ENCODE data around the gene SPINK4.

SPINK4 gene

GRCh38 chr9:33287087-33287490 lies 47.1 kb downstream of the SPINK4 start:
- H3K9me3 ChIP-seq (ENCODE audit: severe bottlenecking), result no peaks in the 10 kb centered on the region
- peak; percentile 49 for DNase-seq
- H3K36me3 ChIP-seq, result peaks cover 12% of the 10 kb centered on the region
- H3K27ac ChIP-seq, result no peak overlapping the region
- H3K27me3 ChIP-seq (ENCODE audit: insufficient read depth, low read depth, severe bottlenecking), result no peaks in the 10 kb centered on the region
- H3K4me3 ChIP-seq (ENCODE audit: low read depth, low read length), result no peak overlapping the region
- TF ChIP-seq, protein P1, sequence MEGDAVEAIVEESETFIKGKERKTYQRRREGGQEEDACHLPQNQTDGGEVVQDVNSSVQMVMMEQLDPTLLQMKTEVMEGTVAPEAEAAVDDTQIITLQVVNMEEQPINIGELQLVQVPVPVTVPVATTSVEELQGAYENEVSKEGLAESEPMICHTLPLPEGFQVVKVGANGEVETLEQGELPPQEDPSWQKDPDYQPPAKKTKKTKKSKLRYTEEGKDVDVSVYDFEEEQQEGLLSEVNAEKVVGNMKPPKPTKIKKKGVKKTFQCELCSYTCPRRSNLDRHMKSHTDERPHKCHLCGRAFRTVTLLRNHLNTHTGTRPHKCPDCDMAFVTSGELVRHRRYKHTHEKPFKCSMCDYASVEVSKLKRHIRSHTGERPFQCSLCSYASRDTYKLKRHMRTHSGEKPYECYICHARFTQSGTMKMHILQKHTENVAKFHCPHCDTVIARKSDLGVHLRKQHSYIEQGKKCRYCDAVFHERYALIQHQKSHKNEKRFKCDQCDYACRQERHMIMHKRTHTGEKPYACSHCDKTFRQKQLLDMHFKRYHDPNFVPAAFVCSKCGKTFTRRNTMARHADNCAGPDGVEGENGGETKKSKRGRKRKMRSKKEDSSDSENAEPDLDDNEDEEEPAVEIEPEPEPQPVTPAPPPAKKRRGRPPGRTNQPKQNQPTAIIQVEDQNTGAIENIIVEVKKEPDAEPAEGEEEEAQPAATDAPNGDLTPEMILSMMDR (IDR thresholded peaks at IDR 0.05; ENCODE audit: low read depth, low read length), result peak; percentile 67

GRCh38 chr9:33288235-33288634 lies 48.3 kb downstream of the SPINK4 start:
- Histone ChIP-seq H3K9me3 (ENCODE audit: severe bottlenecking) (no peaks in the 10 kb centered on the region), H3K36me3 (peaks cover 16% of the 10 kb centered on the region), H3K27ac (no peak overlapping the region), H3K4me3 (ENCODE audit: low read depth, low read length) (no peak overlapping the region), H3K27me3 (ENCODE audit: insufficient read depth, low read depth, severe bottlenecking) (no peaks in the 10 kb centered on the region)
- TF ChIP-seq, protein P1 (IDR thresholded peaks at IDR 0.05; ENCODE audit: low read depth, low read length), result no peak
- DNase-seq, result no peak

DNA sequence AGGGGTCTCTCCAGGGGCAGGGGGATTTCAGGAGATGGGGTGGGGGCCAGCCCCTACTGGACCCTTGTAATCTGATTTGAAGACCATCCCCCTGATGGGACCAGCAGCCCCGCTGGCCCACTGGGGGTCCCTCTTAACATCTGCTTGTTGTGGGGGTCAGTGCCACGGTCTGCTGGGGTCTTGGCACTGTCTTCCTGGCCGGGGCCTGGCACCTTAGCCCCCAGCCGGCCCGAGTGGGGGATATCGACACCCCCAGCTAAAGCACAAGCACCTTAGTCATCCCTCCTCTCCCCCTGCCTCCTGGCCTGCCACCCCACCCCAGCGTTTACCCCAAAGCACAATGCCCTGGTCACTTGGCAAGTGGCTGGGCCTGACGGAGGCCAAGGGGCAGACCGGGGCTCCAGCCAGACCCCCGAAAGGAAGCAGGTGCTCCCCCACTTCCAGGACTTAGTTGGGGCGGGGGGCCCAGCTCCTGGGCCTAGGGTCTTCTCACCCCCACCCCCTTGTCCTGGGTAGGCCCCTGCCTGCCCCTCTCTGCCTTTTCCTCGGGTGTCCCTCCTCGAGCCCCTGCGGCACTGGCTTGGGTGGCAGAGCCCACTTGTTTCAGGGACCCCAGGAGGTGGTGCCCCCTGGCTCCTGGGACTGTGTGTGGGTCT lies 49.0 kb downstream of the SPINK4 start:
- H3K9me3 ChIP-seq (ENCODE audit: severe bottlenecking), result no peaks in the 10 kb centered on the region
- H3K27me3 ChIP-seq (ENCODE audit: insufficient read depth, low read depth, severe bottlenecking), result no peaks in the 10 kb centered on the region
- DNase-seq, result no peak
- peak overlapping the region; percentile 71 for H3K4me3 ChIP-seq (ENCODE audit: low read depth, low read length)
- H3K36me3 ChIP-seq, result peaks cover 20% of the 10 kb centered on the region
- TF ChIP-seq, protein P1 (IDR thresholded peaks at IDR 0.05; ENCODE audit: low read depth, low read length), result no peak
- H3K27ac ChIP-seq, result peak overlapping the region; percentile 95

- TF ChIP-seq, protein P1 (IDR thresholded peaks at IDR 0.05; ENCODE audit: low read depth, low read length), result no peak
- peak overlapping the region; percentile 71 for H3K4me3 ChIP-seq (ENCODE audit: low read depth, low read length)
- H3K9me3 ChIP-seq (ENCODE audit: severe bottlenecking), result no peaks in the 10 kb centered on the region
- DNase-seq, result no peak
- peaks cover 26% of the 10 kb centered on the region for H3K36me3 ChIP-seq
- H3K27me3 ChIP-seq (ENCODE audit: insufficient read depth, low read depth, severe bottlenecking), result no peaks in the 10 kb centered on the region
- peak overlapping the region; percentile 95 for H3K27ac ChIP-seq
Measured at GRCh38 chr9:33289496-33289895, 49.5 kb downstream of the SPINK4 start.

DNA sequence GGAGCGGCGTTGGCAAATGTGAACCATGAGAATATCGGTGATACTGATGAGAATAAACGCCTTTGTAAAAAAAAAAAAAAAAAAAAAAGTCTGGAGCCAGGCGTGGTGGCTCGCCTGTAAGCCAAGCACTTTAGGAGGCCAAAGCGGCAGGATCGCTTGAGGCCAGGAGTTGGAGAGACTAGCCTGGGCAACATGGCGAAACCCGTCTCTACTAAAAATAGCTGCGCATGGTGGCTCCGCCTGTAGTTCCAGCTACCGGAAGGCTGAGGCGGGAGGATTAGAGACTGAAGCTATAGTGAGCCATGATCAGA lies 49.9 kb downstream of the SPINK4 start:
- peak overlapping the region; percentile 71 for H3K4me3 ChIP-seq (ENCODE audit: low read depth, low read length)
- peaks cover 30% of the 10 kb centered on the region for H3K36me3 ChIP-seq
- no peak for DNase-seq
- H3K9me3 ChIP-seq (ENCODE audit: severe bottlenecking), result no peaks in the 10 kb centered on the region
- H3K27ac ChIP-seq, result peak overlapping the region; percentile 95
- TF ChIP-seq, protein P1 (IDR thresholded peaks at IDR 0.05; ENCODE audit: low read depth, low read length), result no peak
- H3K27me3 ChIP-seq (ENCODE audit: insufficient read depth, low read depth, severe bottlenecking), result no peaks in the 10 kb centered on the region
